Right cardiac atrium (tissue), 5 donors: ENCODE results near the gene TNFRSF1A. TPM values are rescaled to one million over a fixed set of nuclear protein-coding genes. Genes with fewer than 3 reads are reported as not detected.
"Not testable (repeated sequence)": the region's sequence is repeated elsewhere in the genome, so short reads cannot be mapped to it uniquely, and the experiment has no call there.

Source experiments
- ATAC-seq, 2 donors: fragments of 200-7000 bp; cut with Tn5 transposase; one replicate each; pipeline versions ENCODE4 v1.8.0 to v1.9.1; 2020; ENCODE audit warnings: moderate library complexity in 2 of 2, mild to moderate bottlenecking in 1 of 2
- DNase-seq, 3 donors: peaks; one replicate each; pipeline ENCODE4 v3.0.0-alpha.2; 2020
- H3K27ac ChIP-seq: one replicate; pipeline ENCODE4 v1.5.1; 2013; ENCODE audit warnings: mild to moderate bottlenecking, low read length, control low read depth, moderate library complexity
- H3K27me3 ChIP-seq: one replicate; pipeline ENCODE4 v1.6.1; 2013; ENCODE audit not compliant: control insufficient read depth, insufficient read depth
- H3K4me1 ChIP-seq: one replicate; pipeline ENCODE4 v1.6.1; 2013; ENCODE audit warnings: low read length; ENCODE audit not compliant: control insufficient read depth, insufficient read depth
- H3K4me3 ChIP-seq: one replicate; pipeline ENCODE4 v1.5.1; 2013; ENCODE audit warnings: low read length, control low read depth
- H3K9me3 ChIP-seq: one replicate; pipeline ENCODE4 v1.6.1; 2013; ENCODE audit warnings: low read length; ENCODE audit not compliant: control insufficient read depth
- WGBS: extraction: QIAGEN DNeasy Blood & Tissue Kit; methylation state at CpG from one replicate; pipeline ENCODE4 v1.1.7; 2013; 5-methylcytosine and 5-hydroxymethylcytosine counted together
- intact Hi-C, 4 donors: fragments of 100-400 bp; cut with DNase I; formaldehyde crosslinking; loops; one replicate each; pipeline versions ENCODE4 v1.11.0 to v1.14.0; 2022 to 2023
- polyA plus RNA-seq: library from polyadenylated mRNA; stranded (reverse); fragments of 200-250 nt; gene quantifications from one replicate; pipeline ENCODE4 v1.2.3, GENCODE V29; 2013
- total RNA-seq, 4 donors: library from RNA; stranded (reverse); fragmentation: NEBNext Ultra II Directional; extraction: Animal tissue kit (Norgen Biotek cat#: 25700); gene quantifications; one replicate each; pipeline ENCODE4 v1.2.1, GENCODE V29; 2021
- donor health status: healthy with polysubstance abuse.
- donor health status: DM: no; HTN: yes; CAD: no.
- donor health status: DM: no; HTN: no; CAD: no.
- donor health status: DM: no; HTN: yes; CAD: no; lungs with severe emphysema.
- donor health status: DM: yes; HTN: yes; CAD: no.

The TNFRSF1A gene
- total and polyA plus RNA-seq, 5 donors = 41.3 to 103 (median 75.0) TPM

DNA sequence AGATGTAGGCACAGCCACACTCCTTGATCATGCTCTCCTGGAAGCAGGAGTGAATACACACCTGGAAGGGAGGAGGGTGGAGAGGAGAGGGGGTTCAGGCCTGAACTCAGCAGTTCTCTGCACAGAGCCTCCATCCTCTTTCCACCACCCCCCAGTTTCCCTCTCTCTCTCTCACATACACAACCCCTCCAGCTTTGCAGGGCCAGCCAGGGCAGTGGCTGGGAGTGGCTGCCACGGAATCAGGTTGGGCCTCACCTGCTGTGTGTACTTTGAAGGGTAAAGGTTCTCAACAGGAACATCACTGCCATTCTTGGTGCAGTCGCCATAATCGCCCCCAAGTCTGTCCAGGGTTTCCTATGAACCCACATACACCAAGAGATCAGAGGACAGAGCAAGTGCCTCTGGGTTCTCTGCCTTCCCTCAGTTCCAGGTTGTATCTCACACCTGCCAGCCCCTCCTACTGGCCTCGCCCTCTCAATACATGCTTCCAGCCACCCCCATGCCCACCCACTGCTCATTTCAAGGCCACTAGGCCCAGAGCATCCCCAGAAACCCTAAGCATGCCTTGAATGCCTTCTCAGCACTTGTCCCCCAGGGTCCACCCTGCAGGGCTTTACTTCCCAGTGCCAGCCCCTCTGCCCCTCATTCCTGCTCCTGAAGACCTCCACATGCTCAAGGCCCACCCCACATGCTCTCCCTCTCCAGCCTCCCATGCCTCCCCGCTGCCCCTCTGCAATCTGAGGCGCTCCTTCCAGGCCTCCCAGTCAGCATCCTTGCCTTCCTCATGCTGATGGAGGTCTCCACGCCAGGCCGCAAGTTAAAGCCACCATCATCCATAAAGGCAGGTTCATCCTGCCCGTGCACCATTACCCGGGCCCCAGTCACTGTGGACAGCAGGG, 12.9 kb upstream of the TNFRSF1A start:
- no peak overlapping the region for H3K27ac ChIP-seq
- ATAC-seq (no peak), DNase-seq (peak in 1 of 3 donors; percentile 42)
- no peak overlapping the region for H3K4me3 ChIP-seq
- H3K27me3 ChIP-seq = no peaks in the 10 kb centered on the region
- no peaks in the 10 kb centered on the region for H3K9me3 ChIP-seq
- peaks cover 2% of the 10 kb centered on the region for H3K4me1 ChIP-seq
- 94% methylated on average over 10 of the region's 10 CpGs for WGBS
- intact Hi-C loops = no loop called here

DNA sequence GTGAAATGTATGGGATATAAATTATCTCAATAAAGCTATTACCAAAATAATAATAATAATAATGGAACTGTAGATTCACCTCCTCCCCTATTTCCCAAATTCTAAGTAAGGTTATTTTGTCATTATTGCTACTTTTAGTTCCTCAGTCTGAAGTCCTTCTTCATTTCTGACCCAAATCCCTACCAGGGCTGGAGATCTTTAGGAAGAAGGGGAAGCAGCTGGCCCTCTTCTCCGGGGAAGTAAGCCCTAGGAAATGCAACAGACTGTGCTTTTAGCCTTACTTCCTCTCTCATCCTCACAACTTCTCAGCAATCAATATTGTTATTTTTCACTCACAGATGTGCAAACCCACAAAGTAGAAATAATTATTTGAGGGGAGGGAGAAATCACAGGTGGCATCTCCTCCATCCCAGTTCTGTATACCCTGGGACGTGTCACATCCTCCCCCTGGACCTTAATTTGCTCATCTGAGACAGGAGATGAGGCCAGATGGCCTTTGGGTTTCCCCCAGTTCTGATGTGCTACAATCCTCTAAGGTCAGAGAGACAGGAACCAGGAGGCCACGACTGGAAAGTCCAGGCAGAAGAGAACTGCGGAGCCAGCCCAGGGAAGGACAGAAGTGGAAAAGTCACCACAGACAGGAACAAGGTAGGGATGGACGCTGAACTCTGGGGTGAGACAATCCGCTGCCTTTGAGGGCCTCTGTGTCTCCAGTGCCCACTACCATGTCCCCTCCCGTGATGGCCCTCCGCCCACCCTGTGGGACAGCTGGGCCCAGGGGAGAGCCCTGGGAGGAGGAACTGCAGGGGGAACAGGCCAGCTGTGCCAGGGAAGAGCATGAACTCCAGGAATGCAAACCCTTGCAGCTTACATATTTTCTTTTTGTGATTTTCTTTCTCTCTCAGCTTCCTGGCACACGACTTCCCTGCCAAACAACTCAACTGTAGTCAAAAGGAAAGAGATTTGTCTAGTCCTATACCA, 10.6 kb upstream of the TNFRSF1A start:
- no peak overlapping the region for H3K27ac ChIP-seq
- WGBS = 49% methylated on average over 9 of the region's 9 CpGs
- ATAC-seq = peak in 1 of 2 donors; percentile 47

DNA sequence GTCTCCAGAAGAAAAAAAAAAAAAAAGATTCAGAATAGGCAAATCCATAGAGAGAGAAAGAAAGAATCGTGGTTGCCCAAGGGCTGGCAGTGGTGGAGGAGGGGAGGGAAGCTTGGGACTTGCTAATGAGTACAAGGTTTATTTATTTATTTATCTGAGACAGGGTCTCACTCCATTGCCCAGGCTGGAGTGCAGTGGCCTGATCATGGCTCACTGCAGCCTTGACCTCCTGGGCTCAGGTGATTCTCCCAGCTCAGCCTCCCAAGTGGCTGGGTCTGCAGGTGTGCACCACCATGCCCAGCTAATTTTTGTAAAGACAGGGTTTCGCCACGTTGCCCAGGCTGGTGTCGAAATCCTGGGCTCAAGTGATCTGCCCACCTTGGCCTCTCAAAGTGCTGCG, 9.7 kb upstream of the TNFRSF1A start:
- intact Hi-C loops = no loop called here
- no peak for DNase-seq
- 79% methylated on average over 5 of the region's 5 CpGs for WGBS
- H3K9me3 ChIP-seq = no peaks in the 10 kb centered on the region
- H3K27me3 ChIP-seq = no peaks in the 10 kb centered on the region
- H3K4me1 ChIP-seq = peaks cover 13% of the 10 kb centered on the region
- ATAC-seq = no peak
- H3K27ac ChIP-seq = no peak overlapping the region
- no peak overlapping the region for H3K4me3 ChIP-seq

More for the DNA sequence above, 10.6 kb upstream of the TNFRSF1A start:
- Histone ChIP-seq H3K4me1 (peaks cover 6% of the 10 kb centered on the region), H3K4me3 (no peak overlapping the region), H3K9me3 (no peaks in the 10 kb centered on the region), H3K27me3 (no peaks in the 10 kb centered on the region)
- intact Hi-C loops = no loop called here
- DNase-seq = no peak

DNA sequence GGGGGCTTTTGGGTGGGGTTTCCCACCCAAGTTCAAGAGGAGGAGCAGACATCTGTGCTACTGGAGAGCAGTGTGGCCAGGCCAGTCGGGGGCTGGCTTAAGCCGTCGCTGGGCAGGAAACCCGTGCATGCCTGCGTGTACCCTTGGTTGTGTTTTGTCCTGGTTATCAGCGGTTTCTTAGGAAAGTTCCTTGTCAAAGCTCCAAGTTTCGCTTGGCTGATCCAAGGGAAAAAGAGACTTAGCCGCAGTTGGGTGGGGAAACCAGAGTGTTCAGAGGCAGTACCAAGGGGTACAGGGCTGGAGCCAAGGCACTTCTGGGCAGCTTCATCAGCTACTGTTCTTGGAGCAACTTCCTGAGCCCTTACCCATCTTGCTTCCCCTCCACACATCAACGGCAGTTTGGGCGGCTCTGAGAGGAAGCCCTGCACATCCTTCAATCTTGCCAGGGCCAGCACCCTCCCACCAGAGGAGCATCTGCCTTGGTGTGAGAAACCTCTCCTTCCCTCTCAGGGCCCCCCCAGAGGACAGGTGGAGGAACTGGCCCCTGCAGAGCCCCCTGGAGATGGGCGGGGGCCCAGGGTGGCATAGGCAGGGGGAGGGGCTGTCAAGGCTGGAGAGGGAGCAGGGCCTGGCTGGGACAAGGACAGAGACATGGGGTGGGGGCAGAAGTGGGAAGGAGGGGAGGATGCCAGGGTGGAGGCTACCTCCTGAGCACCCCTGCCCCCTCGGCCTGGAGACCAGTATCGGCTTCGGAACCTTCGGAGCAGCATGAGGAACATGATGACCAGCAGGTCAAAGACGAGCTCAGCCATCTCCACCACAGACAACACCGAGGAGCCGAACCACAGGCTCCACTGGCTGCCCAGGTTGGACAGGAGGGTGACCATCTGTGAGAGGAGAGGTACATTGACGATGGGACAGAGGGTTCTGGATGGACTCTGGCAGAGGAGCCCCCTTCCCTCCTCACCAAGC, 5.8 kb upstream of the TNFRSF1A start:
- Histone ChIP-seq H3K4me1 (peaks cover 27% of the 10 kb centered on the region), H3K4me3 (no peak overlapping the region)
- peak; percentile 85 to 92 (median 90) for DNase-seq

DNA sequence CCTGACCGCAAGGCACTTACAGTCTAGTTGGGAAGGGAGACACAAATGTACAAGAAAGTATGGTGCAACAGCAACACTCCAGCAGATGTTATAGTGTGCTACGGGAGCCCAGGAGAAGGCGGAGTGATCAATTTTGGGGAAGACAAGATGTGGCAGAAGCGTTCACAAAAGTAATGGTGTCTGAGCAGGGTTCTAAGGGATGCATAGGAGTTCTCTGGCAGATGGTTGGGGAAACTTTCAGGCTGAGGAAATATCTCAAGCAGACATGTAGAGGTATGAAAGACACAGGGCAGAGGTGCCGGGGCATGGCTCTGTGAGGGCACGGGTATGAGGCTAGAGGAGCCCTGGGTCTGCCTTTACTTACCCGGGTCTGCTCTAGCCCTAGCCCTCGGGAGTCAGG, 5.1 kb upstream of the TNFRSF1A start:
- Histone ChIP-seq H3K27ac (peak overlapping the region; percentile 93), H3K27me3 (no peaks in the 10 kb centered on the region), H3K4me3 (no peak overlapping the region), H3K9me3 (no peaks in the 10 kb centered on the region), H3K4me1 (peaks cover 26% of the 10 kb centered on the region)
- ATAC-seq = no peak
- DNase-seq = no peak
- WGBS = 78% methylated on average over 8 of the region's 8 CpGs
- intact Hi-C loops = no loop called here

More for the DNA sequence above, 5.8 kb upstream of the TNFRSF1A start:
- 52% methylated on average over 19 of the region's 19 CpGs for WGBS
- no peaks in the 10 kb centered on the region for H3K9me3 ChIP-seq
- intact Hi-C loops = no loop called here
- peak; percentile 89 to 91 for ATAC-seq
- peak overlapping the region; percentile 93 for H3K27ac ChIP-seq
- no peaks in the 10 kb centered on the region for H3K27me3 ChIP-seq

DNA sequence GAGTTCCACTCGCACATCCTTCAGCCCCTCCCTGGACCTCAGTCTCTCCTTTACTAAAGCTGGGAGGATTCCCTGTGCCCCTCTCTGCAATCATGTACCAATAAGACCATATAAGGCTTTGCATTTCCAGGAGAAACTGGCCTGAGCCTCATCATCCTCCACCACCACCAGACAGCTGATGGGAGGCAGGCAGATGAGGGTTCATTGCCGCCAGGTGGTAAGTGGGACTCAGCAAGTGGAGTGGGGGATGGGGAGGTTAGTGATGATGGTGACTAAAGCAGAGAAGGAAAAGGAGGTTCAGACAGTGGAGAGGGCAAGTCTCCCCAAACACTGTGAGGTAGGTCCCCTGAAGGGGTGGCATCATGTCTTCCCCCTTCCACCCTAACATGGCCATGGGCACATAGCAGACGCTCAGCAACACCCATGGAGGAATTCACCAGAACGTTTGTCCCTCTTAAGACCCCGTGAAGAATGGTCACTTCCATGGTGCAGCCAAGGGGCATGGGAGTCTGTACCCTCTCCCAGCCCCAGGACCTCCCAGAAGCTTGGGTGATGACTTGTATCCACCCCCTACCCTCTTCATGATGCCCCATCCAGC, 4.5 kb upstream of the TNFRSF1A start:
- DNase-seq = peak in 1 of 3 donors; percentile 14
- H3K4me3 ChIP-seq = no peak overlapping the region
- H3K4me1 ChIP-seq = peaks cover 26% of the 10 kb centered on the region
- 84% methylated on average over 5 of the region's 5 CpGs for WGBS
- peak overlapping the region; percentile 93 for H3K27ac ChIP-seq
- no peaks in the 10 kb centered on the region for H3K27me3 ChIP-seq
- H3K9me3 ChIP-seq = no peaks in the 10 kb centered on the region
- intact Hi-C loops = no loop called here
- no peak for ATAC-seq

DNA sequence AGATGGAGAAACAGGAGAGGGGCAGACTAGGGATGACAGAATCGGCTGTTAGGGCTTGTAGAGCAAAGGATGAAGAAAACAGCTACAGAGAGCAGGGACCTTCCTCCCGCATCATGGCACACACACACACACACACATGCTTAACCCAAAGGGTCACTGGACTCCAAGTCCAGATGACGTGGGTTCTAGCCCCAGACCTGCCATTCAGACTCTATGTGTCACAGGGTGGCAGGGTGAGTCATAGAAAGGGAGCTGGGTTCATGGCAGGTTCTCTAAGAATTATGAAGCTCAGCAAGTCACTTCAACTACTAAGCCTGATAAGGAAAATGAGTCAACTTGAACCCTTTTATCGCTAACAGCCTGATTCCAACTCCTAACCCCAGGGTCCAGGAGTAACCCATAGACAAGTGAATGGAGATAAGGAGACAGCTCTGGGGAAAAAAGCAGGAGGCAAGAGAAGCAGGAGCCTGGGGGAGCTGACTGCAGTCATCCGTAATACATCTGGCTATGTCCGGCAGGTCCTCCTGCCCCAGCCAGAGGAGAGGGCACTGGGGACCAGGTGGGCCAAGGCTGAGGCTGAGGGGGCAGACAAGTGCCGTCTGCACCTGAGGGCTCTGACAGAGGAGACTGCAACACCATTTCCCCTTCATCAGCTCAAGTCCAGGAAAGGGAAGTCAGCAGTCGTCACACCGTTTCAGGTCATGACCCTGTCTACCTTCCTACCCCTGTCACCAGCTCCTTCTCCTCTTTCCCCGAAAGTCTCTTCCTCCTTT, 3.6 kb upstream of the TNFRSF1A start:
- peaks cover 26% of the 10 kb centered on the region for H3K4me1 ChIP-seq
- H3K27ac ChIP-seq = peak overlapping the region; percentile 70
- H3K27me3 ChIP-seq = no peaks in the 10 kb centered on the region
- ATAC-seq (peak in 1 of 2 donors; percentile 35), DNase-seq (peak in 2 of 3 donors; percentile 64 to 78)
- no peak overlapping the region for H3K4me3 ChIP-seq
- WGBS = 54% methylated on average over 10 of the region's 10 CpGs
- intact Hi-C loops = no loop called here
- no peaks in the 10 kb centered on the region for H3K9me3 ChIP-seq

DNA sequence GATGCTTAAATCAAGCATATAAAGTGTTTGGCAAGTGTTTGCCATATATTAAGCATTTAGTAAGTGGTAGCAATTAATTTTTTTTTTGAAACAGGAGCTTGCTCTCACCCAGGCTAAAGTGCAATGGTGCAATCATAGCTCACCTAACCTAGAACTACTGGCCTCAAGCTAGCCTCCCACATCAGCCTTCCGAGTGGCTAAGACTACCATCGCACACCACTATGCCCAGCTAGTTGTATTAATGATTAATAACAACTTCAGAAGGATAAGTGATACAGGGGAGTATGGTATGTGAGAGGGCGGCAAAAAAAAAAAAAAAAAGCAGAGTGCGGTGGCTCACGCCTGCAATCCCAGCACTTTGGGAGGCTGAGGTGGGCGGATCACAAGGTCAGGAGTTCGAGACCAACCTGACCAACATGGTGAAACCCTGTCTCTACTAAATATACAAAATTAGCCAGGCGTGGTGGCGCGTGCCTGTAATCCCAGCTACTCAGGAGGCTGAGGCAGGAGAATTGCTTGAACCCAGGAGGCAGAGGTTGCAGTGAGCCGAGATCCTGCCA, 2.3 kb upstream of the TNFRSF1A start:
- ATAC-seq, H3K27me3 ChIP-seq, DNase-seq, H3K9me3 ChIP-seq, H3K4me3 ChIP-seq, H3K27ac ChIP-seq: not testable (repeated sequence)
- H3K4me1 ChIP-seq = peaks cover 26% of the 10 kb centered on the region
- intact Hi-C loops = loop anchor here in 1 of 4 donors (5.0 kb wide), 1 partner anchor 38 kb away; the partner anchor contains the start of gene LTBR
- 97% methylated on average over 11 of the region's 11 CpGs for WGBS

DNA sequence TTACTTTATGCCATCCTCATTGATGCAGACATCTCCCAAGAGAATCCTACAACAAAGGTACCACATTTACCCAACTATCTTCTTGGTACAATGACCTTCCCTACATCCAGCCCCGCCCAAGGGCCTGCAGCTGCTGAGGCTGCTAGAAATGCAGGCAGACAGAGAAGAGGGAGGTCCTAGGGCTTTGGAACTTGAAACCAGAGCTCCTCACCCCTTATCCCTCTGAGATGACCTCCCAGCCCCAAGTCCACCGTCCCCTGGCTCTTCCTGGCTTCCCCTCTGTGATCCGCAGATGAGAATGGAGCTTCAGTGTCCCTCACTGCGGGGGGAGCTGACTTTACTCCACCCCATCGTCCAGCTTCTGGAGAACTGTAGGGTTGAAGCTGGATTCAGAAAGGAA, 1.6 kb upstream of the TNFRSF1A start:
- DNase-seq (peak in 1 of 3 donors; percentile 72), ATAC-seq (no peak)
- peaks cover 26% of the 10 kb centered on the region for H3K4me1 ChIP-seq
- no peaks in the 10 kb centered on the region for H3K9me3 ChIP-seq
- H3K27ac ChIP-seq = peak overlapping the region; percentile 65
- intact Hi-C loops = loop anchor here in 1 of 4 donors (5.0 kb wide), 1 partner anchor 39 kb away; the partner anchor contains the start of gene LTBR
- H3K27me3 ChIP-seq = no peaks in the 10 kb centered on the region
- no peak overlapping the region for H3K4me3 ChIP-seq
- 43% methylated on average over 5 of the region's 5 CpGs for WGBS
